Smooth muscle cell of bladder (primary cell): ENCODE measurements around the gene NEBL. TPM values are rescaled to one million over a fixed set of nuclear protein-coding genes. Genes with fewer than 3 reads are reported as not detected.

Source experiments
- total RNA-seq: library from RNA; depleted of rRNA; stranded (reverse); fragments of >200 nt; gene quantifications from 2 replicates; pipeline ENCODE4 v1.2.3, GENCODE V29; 2014

NEBL gene, protein sequence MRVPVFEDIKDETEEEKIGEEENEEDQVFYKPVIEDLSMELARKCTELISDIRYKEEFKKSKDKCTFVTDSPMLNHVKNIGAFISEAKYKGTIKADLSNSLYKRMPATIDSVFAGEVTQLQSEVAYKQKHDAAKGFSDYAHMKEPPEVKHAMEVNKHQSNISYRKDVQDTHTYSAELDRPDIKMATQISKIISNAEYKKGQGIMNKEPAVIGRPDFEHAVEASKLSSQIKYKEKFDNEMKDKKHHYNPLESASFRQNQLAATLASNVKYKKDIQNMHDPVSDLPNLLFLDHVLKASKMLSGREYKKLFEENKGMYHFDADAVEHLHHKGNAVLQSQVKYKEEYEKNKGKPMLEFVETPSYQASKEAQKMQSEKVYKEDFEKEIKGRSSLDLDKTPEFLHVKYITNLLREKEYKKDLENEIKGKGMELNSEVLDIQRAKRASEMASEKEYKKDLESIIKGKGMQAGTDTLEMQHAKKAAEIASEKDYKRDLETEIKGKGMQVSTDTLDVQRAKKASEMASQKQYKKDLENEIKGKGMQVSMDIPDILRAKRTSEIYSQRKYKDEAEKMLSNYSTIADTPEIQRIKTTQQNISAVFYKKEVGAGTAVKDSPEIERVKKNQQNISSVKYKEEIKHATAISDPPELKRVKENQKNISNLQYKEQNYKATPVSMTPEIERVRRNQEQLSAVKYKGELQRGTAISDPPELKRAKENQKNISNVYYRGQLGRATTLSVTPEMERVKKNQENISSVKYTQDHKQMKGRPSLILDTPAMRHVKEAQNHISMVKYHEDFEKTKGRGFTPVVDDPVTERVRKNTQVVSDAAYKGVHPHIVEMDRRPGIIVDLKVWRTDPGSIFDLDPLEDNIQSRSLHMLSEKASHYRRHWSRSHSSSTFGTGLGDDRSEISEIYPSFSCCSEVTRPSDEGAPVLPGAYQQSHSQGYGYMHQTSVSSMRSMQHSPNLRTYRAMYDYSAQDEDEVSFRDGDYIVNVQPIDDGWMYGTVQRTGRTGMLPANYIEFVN
- under 0.01 and 0.09 TPM in 2 replicates for total RNA-seq

DNA sequence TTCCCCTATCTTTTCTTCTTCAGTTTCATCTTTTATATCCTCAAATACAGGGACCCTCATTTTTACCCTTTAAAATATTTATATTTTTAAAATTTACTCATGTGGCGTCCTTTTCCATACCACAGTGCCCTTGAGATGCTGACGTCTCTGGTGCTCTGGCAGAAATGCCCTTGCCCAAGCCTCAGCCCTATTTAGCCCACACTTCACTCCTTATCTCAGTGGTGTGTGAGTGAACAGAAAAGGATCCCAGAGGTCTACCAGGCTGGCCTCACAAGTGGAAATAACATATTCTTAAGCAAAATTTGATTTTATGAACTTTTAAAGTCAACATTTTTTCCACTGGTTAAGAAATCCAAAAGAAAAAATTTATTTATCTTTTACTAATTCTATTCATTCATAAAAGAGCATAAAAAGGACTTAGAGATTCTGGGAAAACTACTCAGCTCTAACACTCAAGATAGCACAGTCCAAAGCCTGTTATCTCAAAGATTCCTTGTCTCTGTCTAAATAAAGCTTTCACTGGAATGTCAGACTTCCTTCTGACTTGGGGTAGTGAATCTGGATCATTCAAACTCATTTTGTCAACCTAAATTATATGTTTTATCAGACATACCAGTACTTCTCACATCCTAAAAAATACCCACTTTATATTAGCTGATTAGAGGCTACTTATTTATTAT is at the start of gene NEBL:
NEBL (minus strand) TSS at position 166 of the 680 bp plus-strand sequence; CDS start at position 60, 106 bp downstream.

